HG03571 (cell line): ENCODE results near the gene SUN2.
A peak's percentile ranks its signal among the peaks of the same experiment; 100 is the strongest.

Source experiments
- ATAC-seq: cut with Tn5 transposase; IDR thresholded peaks from one replicate; pipeline ENCODE4 v1.9.1; 2021; ENCODE audit not compliant: unreplicated experiment

SUN2 gene

GRCh38 chr22:38777087-38777671 lies 21.4 kb upstream of the SUN2 start:
- no peak for ATAC-seq

- ATAC-seq, result no peak
Observed at GRCh38 chr22:38776086-38776485, 20.3 kb upstream of the SUN2 start.

DNA sequence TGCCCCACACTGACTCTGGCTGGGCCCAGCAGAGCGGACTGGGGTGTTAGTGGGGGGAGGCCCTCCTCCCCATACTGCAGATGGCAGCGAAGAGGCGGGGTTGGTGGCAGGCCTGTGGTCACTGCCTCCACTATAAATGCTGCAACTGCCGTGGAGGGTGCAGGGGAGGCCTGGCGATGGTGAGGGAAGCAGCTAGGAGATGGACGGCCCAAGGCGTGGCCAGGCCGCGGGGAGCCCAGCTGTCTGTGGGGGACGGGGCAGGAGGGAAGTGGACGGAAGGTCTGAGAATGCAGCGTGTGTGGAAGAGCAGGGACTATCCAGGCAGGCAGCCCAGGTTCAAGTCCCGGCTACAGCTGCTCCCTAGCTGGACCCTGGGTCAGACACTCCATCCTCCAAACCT lies 19.9 kb upstream of the SUN2 start:
- ATAC-seq, result no peak

- no peak for ATAC-seq
Observed at GRCh38 chr22:38774496-38775166, 18.8 kb upstream of the SUN2 start.

GRCh38 chr22:38773363-38773946 lies 17.7 kb upstream of the SUN2 start:
- no peak for ATAC-seq

DNA sequence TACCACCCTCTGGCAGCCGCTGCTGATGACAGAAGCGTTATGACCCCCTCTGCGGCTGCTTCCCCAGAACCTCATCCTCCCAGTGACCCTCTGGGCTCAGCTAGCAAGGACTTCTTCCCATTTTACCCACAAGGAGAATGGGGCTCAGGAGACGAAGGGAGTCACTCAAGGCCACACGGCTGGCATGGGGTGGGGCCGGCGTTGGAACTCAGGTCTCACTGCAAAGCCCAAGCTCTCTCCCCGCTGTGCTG lies 16.8 kb upstream of the SUN2 start:
- no peak for ATAC-seq

GRCh38 chr22:38770257-38770949 lies 14.6 kb upstream of the SUN2 start:
- no peak for ATAC-seq

DNA sequence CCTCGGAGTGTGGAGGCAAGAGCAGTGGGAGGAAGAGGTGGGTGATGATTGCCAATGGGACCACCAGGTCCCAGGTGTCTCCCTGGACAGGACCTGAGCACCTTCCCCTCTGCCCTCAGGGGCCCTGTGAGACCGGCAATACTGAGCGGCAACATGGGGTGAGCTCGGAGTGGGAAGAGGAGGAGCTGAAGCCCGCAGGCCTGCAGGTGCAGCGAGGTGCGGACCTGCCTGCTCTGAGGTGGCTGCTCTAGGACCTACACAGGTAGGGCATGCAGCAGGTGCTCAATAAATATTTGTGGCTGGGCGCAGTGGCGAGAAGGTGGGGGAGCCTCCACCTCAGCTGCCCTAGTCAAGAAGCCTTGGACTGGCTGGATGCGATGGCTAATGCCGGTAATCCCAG lies 12.2 kb upstream of the SUN2 start:
- ATAC-seq, result no peak

GRCh38 chr22:38767313-38767712 lies 11.5 kb upstream of the SUN2 start:
- no peak for ATAC-seq

DNA sequence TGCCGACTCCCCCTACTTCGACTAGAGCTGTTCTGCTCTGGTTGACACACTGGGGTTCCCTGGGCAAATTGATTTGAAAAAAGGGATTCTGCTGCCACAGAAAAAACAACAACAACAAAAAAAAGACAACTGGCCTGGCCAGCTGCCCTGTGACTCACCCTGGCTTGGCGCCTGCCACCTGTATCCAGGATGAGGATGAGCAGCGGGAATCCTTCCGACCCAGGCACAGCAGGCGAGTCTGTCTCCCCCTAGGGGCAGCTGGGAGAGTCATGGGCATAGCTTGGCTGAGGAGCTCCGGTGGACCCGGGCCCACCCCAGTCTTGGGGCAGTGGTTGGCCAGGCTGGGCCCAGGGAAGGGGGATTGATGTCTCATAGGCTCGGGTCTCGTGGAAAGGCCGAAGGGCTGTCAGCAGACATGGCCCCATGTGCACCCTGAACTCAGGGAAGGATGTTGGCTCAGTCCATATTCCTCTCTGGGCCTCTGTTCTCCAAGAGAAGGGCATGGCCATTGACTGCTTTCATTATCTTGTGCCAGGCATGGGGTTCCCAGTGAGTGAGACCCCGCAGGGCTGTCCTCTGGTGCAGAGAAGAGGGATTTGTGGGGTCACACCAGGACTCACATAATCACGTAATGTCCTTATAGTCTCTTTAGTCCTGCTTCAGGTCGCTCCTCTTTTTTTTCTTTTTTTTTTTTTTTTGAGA lies 10.4 kb upstream of the SUN2 start:
- no peak for ATAC-seq

DNA sequence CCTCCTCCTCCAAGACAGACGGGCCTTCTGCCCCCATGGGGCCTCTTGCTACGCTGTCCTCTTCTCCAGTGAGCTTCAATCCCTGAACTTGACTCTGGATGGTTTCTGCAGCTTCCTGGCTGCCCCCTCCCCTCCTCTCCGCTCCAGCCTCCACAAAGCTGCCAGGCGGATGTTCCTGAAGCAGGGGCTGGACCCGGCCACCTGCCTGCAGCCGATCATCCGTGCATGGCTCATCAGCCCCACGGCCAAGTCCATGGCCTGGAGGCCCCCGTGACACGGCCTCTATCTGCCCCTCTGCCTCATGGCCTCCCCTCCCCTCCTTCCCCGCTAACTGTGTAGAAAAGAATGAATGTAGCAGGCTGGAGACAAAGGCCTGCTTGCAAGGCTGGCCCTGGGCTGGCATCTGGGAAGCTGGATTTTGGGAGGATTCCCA lies 6.8 kb upstream of the SUN2 start:
- no peak for ATAC-seq

DNA sequence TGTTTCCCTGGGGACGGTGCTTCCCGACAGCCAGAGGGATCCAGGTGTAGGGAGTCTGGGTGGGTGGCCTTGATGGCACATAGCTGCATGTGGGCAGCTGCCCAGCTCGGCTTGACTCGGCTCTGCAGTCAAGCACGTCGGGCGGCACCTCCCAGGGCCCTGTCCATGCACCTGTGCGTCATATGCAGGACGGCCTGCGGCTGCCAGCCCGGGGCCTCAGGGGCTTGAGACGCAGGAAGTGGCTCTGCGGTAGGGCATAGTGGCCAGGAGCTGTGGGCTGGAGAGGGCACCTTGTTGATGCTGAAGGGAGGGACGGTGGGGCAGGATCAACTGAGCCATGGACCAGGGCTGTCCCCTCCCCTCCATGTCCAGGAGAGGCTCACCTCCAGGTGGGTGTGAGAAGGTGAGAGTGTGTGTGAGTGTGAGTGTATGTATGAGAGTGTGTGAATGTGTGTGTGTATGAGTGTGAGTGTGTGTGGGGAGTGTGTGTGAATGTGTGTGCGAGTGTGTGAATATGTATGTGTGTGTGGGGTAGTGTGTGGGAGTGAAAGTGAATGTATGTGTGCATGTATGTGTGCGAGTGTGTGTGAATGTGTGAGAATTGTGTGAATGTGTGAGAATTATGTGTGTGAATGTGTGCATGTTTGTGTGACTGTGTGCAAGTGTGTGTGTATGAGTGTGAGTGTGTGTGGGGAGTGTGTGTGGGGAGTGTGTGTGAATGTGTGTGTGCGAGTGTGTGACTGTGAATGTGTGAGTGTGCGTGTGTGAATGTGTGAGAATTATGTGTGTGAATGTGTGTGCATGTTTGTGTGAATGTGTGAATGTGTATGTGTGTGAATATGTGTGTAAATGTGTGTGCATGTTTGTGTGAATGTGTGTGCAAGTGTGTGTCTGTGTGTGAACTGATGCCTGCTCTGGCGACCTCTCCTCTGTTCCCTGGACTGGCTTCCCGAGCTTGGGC lies 5.7 kb upstream of the SUN2 start:
- no peak for ATAC-seq

DNA sequence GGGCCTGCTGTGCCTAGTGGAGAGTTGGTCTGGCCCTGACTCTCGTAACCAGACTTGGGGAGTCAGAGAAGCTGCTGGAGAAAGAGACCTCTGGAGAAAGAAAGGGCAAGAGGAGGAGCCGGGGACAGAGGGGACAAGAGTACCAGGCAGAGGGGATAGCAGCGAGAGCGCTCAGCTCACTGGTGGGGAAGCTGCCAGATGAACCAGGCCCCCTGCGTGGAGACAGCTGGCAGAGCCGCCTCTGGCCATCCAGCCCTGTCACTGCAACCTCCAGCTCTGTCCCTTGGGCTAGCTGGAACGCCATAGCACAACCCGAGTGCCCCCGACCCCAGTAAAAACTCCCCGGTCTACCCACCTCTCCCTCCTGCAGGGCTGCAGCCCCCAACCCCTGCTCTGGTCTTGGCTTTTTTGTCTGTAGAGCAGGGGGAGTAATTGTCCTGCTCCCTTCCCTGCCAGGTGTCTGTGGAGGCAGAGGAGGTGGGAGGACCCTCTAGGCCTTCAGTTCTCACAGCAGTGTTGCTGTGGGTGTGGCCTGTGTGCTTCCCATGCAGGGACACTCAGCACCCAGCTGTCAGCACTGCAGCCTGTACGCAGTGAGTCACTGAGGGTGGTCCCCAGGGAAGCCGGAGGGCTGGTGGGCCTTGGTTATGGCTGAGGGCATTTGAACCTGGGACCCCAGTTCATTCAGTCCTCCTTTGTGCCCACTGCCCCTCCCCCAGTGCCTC lies 4.8 kb upstream of the SUN2 start:
- ATAC-seq, result no peak

DNA sequence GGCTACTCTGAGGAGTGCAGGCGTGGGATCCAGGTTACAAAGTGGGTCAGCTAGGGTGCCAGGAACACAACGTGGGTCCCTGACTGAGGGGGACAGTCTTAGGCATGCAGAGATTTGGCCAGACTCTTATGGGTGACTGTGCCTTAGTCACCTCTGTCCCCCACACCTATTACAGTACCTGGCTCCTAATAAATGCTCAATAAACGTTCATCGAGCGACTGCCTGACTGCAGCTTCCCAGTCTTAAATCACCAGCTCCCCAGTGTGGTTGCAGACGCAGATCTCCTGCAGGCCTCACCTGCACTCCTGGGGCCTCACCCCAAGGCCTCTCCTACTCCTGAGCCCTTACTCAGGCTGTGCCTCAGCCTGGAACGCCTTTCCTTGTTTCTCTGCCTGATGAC lies 3.2 kb upstream of the SUN2 start:
- no peak for ATAC-seq

DNA sequence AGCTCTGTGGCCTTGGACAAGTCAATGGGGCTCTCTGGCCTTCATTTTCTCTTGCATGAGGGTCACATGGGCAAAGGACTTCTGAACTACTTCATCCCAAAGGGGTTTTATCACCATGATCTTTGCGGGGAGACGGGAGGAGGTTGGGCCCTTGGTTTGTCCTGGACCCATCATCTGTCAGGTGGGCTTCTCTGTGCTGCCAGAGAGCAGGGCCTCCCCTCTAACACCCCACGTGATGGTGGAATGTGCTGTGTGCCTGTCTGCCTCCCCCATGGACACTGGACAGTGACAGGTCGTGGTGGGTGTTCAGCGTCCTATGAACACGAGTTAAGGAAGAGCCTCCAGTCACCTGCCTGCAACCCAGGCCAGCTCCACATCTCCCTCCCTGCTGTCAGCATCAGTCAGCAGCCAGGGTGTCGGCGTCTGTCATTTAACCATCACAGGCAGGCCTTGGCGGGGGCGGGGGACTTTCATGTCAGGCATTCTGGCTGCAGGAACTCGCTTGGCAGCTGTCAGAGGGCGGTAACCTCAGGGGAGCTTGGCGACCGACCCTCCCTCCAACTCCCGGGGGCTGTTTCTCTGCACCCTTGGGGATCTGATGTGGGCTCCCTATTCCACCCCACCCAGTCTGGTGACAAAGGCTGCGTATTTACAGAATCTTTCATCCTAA lies 2.6 kb upstream of the SUN2 start:
- no peak for ATAC-seq

DNA sequence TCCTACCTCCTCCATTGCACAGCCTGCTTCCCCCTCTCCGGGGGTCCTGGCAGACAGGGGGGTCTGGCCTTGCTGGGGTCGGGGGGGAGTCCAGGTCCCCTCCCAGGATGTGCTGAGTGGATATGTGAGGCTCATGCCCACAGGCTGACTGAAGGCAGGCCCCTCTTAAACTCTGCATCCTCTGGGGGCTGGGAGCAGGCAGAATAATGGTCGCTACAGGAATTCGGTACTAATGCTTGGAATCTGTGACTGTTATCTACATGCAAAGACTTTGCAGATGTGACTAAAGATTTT lies 1.6 kb upstream of the SUN2 start:
- ATAC-seq, result no peak

GRCh38 chr22:38756711-38757463 lies 1.1 kb upstream of the SUN2 start:
- no peak for ATAC-seq

DNA sequence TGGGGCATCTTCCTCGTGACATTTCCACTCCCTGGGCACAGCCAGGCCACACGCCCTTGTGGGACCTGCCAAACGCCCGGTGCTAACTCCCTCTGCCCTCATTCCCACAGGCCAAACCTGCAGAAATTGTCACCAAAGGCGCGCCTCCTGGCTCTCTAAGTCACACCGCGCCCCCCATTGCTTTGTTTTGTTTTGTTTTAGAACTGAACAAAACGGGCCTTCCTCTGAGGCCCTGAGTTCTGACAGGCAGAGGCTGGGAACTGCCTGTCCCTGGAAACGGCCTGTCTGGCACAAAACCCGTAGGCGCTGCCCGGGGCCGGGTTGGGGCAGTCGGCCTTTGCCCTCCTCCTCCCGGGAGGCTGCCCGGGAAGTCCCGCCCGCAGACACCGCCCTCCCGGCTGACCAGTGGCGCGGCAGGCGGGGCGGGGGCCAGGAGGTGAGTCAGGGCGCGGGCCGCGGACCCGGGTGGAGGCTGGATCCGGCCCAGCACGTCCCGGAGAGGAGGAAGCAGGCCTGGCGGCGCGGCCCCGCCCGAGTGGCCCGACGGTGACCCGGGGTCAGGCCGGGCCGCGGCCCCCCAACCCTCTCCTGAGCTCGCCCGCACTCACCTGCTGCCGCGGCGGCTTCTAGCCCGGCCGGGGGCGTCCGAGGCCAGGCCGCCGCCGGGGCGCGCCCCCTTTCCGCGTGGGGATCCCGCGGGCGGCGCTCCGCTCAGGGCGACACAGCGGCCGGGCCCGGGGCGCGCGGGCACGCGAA lies 465 bp downstream of the SUN2 start:
- peak; percentile 31 for ATAC-seq
